HG02840 (cell line): ENCODE data around the gene SLC25A12.

Experiments used
- ATAC-seq: cut with Tn5 transposase; IDR thresholded peaks from one replicate; pipeline ENCODE4 v1.9.1; 2021; ENCODE audit warnings: mild to moderate bottlenecking, moderate library complexity, moderate number of reproducible peaks; ENCODE audit not compliant: unreplicated experiment, low FRiP score

The SLC25A12 gene

DNA sequence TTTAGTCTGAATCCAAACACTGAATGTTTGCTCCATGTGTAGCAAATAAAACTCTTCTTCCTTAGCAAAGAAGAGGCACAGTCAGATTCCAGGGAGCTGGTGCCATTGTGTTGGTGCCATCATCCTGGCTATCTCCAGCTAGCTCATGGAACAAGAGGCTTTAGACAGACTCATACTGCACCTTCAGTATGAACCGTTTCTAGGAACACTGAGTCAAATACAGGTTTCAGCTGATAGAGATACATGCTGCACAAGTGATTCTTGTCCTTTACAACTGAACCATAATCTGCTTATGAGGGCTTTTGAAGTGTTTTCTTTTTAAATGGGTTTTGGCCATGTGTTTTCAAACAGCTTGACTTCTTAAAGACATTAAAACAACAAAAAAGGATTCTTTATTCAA lies 148.9 kb downstream of the SLC25A12 start:
- no peak for ATAC-seq

DNA sequence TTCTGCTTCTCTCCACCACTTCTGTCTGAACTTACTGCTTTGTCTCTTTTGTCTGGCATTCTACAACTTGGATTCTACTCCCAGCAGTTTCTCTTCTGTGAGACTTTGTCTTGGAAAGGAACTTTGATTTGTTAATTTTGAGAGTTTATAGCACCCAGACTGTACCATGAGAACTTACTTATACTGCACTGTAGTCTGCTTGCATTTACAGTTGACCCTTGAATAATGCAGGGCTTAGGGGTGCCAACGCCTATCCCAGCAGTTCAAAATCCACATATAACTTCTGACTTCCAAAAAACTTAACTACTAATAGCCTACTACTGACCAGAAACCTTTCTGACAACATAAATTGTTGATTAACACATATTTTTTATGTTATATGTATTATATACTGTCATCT lies 151.3 kb downstream of the SLC25A12 start:
- ATAC-seq = no peak

DNA sequence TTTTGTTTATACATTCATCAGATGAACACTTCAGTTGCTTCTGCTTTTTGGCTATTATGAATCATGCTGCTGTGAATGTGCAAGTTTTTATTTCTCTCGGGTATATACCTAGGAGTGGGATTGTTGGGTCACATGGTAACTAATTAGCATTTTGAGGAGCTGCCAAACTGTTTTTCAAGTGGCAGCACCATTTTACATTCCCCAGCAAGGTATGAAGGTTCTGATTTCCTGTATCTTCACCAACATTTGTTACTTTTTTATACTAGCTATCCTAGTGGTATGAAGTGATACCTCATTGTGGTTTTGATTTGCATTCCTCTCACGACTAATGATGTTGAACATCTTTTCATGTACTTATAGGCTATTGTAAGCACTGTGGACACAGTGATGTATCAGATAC lies 152.9 kb downstream of the SLC25A12 start:
- no peak for ATAC-seq

DNA sequence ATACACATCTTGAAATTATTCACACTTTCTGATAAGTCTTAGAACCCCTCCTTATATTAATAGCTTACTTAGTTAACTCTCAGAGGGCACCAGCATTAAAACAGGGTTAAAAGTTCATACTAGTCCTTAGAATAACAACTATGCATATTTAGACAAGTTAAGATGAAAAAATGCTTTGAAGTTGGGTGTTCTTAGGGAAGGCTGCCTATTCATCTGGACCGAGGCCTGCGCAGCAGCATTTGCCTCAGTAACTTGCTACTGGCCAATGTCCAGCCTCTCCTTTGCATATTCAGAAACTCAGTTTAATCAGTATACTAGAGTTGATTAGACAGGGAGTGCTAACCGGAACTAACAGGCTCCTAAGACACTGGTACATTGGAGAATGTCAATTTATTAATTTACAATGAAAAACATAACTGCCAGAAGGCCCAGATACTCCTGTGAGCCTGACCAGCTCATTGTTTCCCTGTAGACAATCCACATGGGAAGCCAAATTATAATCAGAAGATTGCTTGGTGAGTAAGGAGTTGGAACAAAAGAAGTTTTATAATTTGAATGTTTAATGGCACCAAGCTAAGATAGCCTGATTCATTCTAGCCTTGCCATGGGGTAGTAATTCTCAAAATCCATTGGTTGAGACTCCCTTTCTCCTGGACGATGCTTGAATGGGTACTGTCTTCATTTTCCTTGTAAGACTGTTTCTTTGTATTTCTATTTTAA lies 157.9 kb downstream of the SLC25A12 start:
- ATAC-seq = no peak
